ENCODE data around the gene TMEM116.
"Not testable (repeated sequence)": the region's sequence is repeated elsewhere in the genome, so short reads cannot be mapped to it uniquely, and the experiment has no call there.

The TMEM116 gene

DNA sequence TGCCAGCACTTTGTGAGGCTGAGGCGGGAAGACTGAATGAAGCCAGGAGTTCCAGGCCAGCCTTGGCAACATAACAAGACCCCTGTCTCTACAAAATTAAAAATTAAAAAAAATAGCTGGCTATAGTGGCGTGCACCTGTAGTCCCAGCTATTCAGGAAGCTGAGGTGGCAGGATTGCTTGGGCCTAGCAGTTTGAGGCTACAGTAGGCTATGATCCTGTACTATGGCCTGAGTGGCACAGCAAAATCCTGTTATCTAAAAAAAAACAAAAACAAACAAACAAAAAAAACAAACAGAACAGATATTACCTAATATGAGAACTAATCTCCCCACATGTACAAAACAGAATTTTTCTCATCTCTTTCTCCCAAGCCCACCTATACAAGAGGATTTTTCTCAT is 15.7 kb downstream of the TMEM116 start:
- no peaks in the 10 kb centered on the region for H3K27me3 Mint-ChIP-seq
- no peaks in the 10 kb centered on the region for H3K36me3 Mint-ChIP-seq
- no peak overlapping the region for H3K4me3 Mint-ChIP-seq
- H3K4me1 Mint-ChIP-seq (ENCODE audit: low read depth), result peaks cover 90% of the 10 kb centered on the region
- peak overlapping the region; percentile 73 for H3K27ac Mint-ChIP-seq
- no peaks in the 10 kb centered on the region for H3K9me3 Mint-ChIP-seq (ENCODE audit: low read depth)

DNA sequence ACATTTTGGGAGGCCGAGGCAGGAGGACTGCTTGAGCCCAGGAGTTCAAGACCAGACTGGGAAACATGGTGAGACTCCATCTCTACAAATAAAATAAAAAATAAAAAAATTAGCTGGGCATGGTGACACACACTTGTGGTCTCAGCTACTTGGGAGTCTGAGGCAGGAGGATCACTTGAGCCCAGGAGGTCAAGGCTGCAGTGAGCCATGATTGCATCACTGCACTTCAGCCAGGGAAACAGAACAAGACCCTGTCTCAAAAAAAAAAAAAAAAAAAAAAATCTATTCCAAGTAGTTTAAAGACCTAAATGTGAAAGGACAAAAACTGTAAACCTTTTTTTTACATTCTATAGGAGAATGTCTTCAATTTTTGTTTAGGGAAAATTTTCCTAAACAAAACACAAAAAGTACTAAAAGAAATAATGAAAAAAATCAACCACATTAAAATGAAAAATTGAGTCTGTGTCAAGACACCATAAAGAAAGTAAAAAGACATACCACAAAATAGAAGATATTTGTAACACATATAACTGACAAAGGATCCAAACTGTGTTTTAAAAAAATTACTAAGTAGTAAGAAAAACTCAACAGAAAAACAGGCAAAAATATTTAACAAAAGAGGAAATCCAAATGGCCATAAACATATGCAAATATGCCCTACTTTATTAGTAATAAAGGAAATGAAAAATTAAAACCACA is 17.0 kb downstream of the TMEM116 start:
- H3K4me3 Mint-ChIP-seq, result no peak overlapping the region
- H3K27me3 Mint-ChIP-seq, result no peaks in the 10 kb centered on the region
- H3K27ac Mint-ChIP-seq, result peak overlapping the region; percentile 22
- H3K36me3 Mint-ChIP-seq, result no peaks in the 10 kb centered on the region
- H3K9me3 Mint-ChIP-seq (ENCODE audit: low read depth), result no peaks in the 10 kb centered on the region
- peaks cover 87% of the 10 kb centered on the region for H3K4me1 Mint-ChIP-seq (ENCODE audit: low read depth)

DNA sequence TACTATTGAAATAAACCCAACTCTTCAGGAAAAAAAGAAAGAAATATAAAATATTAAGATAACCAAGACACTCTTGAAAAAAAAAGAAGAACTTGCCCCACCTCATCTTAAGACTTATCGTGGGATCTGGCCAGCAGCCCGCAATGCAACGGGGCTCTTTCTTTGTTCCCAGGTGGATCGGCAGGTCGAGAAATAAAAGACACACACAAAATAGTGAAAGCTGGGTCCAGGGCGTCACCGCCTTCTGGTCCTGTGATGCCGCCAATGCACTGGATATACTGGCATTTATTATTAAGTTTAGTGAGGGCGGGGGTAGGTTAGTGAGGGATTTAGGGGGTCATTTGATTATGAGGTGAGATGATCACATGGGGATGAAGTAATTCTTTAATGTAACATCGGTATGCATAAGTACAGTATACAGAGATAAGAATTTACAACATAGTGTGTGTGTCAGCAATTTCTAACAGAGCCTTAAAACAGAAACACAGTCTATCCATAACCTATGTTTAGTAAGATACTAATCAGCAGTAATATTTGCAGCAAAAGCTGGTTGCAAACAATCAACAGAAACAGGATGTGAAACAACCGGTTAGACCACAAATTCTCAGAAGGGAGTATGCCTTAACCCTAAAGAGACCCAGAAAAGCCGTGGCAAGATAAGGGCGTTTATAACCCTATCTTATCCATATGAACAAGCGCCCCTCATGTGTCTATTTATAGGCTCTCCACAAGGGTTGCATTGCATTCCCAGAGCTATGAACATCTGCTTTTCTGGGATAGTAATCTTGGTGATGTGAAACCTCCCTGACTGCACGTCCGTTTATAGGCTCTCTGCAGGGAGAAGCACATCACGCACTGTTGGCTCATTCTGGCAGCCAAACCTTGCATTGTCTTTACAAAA is 18.5 kb downstream of the TMEM116 start:
- H3K27me3 Mint-ChIP-seq; H3K9me3 Mint-ChIP-seq (ENCODE audit: low read depth); H3K36me3 Mint-ChIP-seq: not testable (repeated sequence)
- peak overlapping the region; percentile 87 for H3K4me3 Mint-ChIP-seq
- H3K4me1 Mint-ChIP-seq (ENCODE audit: low read depth), result peaks cover 81% of the 10 kb centered on the region
- H3K27ac Mint-ChIP-seq, result peak overlapping the region; percentile 68

DNA sequence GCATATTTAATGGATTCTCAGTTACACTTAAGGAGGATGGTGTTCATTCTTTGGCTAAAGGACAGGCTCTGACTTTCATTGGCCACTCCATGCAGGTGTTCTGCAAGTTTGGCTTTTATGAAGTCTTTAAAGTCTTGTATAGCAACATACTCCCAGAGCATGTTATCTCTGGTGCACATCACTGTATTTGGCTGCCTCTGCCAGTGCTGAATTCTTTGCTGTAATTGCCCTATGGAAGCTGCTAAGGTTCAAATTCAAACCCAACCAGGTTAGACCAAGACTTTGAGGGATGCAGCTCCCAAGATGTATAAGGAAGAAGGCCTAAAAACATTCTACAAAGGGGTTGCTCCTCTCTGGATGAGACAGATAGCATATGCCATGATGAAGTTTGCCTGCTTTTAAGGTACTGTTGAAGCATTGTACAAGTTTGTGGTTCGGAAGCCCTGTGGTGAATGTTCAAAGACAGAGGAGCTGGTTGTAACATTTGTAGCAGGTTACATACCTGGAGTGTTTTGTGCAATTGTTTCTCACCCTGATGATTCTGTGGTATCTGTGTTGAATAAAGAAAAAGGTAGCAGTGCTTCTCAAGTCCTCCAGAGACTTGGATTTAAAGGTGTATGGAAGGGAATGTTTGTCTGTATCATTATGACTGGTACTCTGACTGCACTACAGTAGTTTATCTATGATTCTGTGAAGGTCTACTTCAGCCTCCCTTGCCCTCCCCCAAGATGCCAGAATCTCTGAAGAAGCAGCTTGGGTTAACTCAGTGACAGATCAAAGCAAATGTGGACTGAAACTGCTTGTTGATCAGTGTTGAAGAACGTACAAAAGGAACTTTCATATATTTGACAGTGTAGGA is 19.4 kb downstream of the TMEM116 start:
- H3K27me3 Mint-ChIP-seq, result no peaks in the 10 kb centered on the region
- no peaks in the 10 kb centered on the region for H3K36me3 Mint-ChIP-seq
- no peaks in the 10 kb centered on the region for H3K9me3 Mint-ChIP-seq (ENCODE audit: low read depth)
- H3K27ac Mint-ChIP-seq, result peak overlapping the region; percentile 68
- H3K4me3 Mint-ChIP-seq, result peak overlapping the region; percentile 87
- peaks cover 78% of the 10 kb centered on the region for H3K4me1 Mint-ChIP-seq (ENCODE audit: low read depth)

DNA sequence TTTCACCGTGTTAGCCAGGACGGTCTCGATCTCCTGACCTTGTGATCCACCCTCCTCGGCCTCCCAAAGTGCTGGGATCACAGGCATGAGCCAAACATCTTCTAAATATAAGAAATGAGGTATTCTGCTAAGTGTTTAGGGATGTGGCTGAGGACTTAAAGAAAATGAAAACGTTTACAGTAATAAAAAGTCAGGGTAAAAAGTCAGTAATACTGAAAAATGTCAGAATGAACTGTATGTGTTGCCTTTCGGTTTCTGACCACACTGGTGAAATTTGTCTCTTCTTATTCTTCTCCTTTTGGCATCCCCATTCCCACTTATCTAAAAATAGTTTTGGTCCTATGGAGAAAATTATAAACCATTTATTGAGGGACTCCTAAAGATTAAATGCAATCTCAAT is 20.5 kb downstream of the TMEM116 start:
- no peaks in the 10 kb centered on the region for H3K27me3 Mint-ChIP-seq
- peak overlapping the region; percentile 75 for H3K27ac Mint-ChIP-seq
- no peaks in the 10 kb centered on the region for H3K36me3 Mint-ChIP-seq
- no peaks in the 10 kb centered on the region for H3K9me3 Mint-ChIP-seq (ENCODE audit: low read depth)
- peak overlapping the region; percentile 44 for H3K4me3 Mint-ChIP-seq
- H3K4me1 Mint-ChIP-seq (ENCODE audit: low read depth), result peaks cover 68% of the 10 kb centered on the region

- Mint-ChIP-seq H3K27ac (peak overlapping the region; percentile 55), H3K27me3 (no peaks in the 10 kb centered on the region), H3K36me3 (no peaks in the 10 kb centered on the region), H3K4me1 (ENCODE audit: low read depth) (peaks cover 63% of the 10 kb centered on the region), H3K9me3 (ENCODE audit: low read depth) (no peaks in the 10 kb centered on the region), H3K4me3 (peak overlapping the region; percentile 13)
Measured at GRCh38 chr12:111991946-111992345, 21.0 kb downstream of the TMEM116 start.

DNA sequence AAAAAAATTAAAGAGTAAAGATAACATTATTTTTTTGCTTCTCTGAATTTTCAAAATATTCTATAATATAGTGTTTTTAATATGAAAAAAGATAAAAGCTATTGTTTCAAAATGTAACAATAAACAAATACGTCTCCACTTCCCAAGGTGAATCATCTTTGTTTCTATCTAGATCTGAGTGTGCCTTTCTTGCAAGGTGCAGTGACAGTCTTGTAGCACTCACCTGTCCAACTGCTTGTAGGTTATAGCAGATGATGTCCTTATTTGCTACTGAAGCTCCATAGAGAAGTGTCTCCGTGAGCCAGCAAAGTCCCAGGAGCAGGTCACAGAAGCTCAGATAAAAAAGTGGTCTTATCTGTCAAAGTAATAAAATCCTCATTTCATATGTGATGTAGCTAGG is 21.4 kb downstream of the TMEM116 start:
- H3K9me3 Mint-ChIP-seq (ENCODE audit: low read depth), result no peaks in the 10 kb centered on the region
- peaks cover 59% of the 10 kb centered on the region for H3K4me1 Mint-ChIP-seq (ENCODE audit: low read depth)
- H3K27me3 Mint-ChIP-seq, result no peaks in the 10 kb centered on the region
- H3K4me3 Mint-ChIP-seq, result peak overlapping the region; percentile 13
- H3K36me3 Mint-ChIP-seq, result no peaks in the 10 kb centered on the region
- H3K27ac Mint-ChIP-seq, result peak overlapping the region; percentile 55

- H3K27me3 Mint-ChIP-seq, result no peaks in the 10 kb centered on the region
- no peaks in the 10 kb centered on the region for H3K9me3 Mint-ChIP-seq (ENCODE audit: low read depth)
- H3K36me3 Mint-ChIP-seq, result peaks cover 7% of the 10 kb centered on the region
- no peak overlapping the region for H3K27ac Mint-ChIP-seq
- no peak overlapping the region for H3K4me3 Mint-ChIP-seq
- peaks cover 6% of the 10 kb centered on the region for H3K4me1 Mint-ChIP-seq (ENCODE audit: low read depth)
Measured at GRCh38 chr12:111984820-111985219, 28.1 kb downstream of the TMEM116 start.

- Mint-ChIP-seq H3K36me3 (peaks cover 7% of the 10 kb centered on the region), H3K4me3 (no peak overlapping the region), H3K9me3 (ENCODE audit: low read depth) (no peaks in the 10 kb centered on the region), H3K4me1 (ENCODE audit: low read depth) (peaks cover 9% of the 10 kb centered on the region), H3K27ac (peak overlapping the region; percentile 24), H3K27me3 (no peaks in the 10 kb centered on the region)
Measured at GRCh38 chr12:111981987-111982386, 31.0 kb downstream of the TMEM116 start.

- H3K9me3 Mint-ChIP-seq (ENCODE audit: low read depth), result no peaks in the 10 kb centered on the region
- no peaks in the 10 kb centered on the region for H3K27me3 Mint-ChIP-seq
- peaks cover 7% of the 10 kb centered on the region for H3K36me3 Mint-ChIP-seq
- peaks cover 16% of the 10 kb centered on the region for H3K4me1 Mint-ChIP-seq (ENCODE audit: low read depth)
- H3K4me3 Mint-ChIP-seq, result no peak overlapping the region
- no peak overlapping the region for H3K27ac Mint-ChIP-seq
Measured at GRCh38 chr12:111980598-111980997, 32.4 kb downstream of the TMEM116 start.

GRCh38 chr12:111978545-111978944 is 34.4 kb downstream of the TMEM116 start:
- H3K9me3 Mint-ChIP-seq (ENCODE audit: low read depth), result no peaks in the 10 kb centered on the region
- H3K36me3 Mint-ChIP-seq, result peaks cover 7% of the 10 kb centered on the region

GRCh38 chr12:111976860-111977259 is 36.1 kb downstream of the TMEM116 start:
- H3K9me3 Mint-ChIP-seq (ENCODE audit: low read depth), result no peaks in the 10 kb centered on the region
- no peak overlapping the region for H3K4me3 Mint-ChIP-seq
- H3K36me3 Mint-ChIP-seq, result peaks cover 7% of the 10 kb centered on the region
- no peak overlapping the region for H3K27ac Mint-ChIP-seq
- H3K27me3 Mint-ChIP-seq, result no peaks in the 10 kb centered on the region
- peaks cover 19% of the 10 kb centered on the region for H3K4me1 Mint-ChIP-seq (ENCODE audit: low read depth)

More at GRCh38 chr12:111978545-111978944, 34.4 kb downstream of the TMEM116 start:
- Mint-ChIP-seq H3K4me3 (no peak overlapping the region), H3K4me1 (ENCODE audit: low read depth) (peaks cover 17% of the 10 kb centered on the region), H3K27ac (peak overlapping the region; percentile 24), H3K27me3 (no peaks in the 10 kb centered on the region)

GRCh38 chr12:111976291-111976690 is 36.7 kb downstream of the TMEM116 start:
- Mint-ChIP-seq H3K9me3 (ENCODE audit: low read depth) (no peaks in the 10 kb centered on the region), H3K27me3 (no peaks in the 10 kb centered on the region), H3K4me3 (no peak overlapping the region), H3K4me1 (ENCODE audit: low read depth) (peaks cover 19% of the 10 kb centered on the region), H3K36me3 (peaks cover 5% of the 10 kb centered on the region), H3K27ac (peak overlapping the region; percentile 25)

- Mint-ChIP-seq H3K4me3 (no peak overlapping the region), H3K4me1 (ENCODE audit: low read depth) (peaks cover 19% of the 10 kb centered on the region), H3K27ac (no peak overlapping the region), H3K36me3 (peaks cover 6% of the 10 kb centered on the region), H3K9me3 (ENCODE audit: low read depth) (no peaks in the 10 kb centered on the region), H3K27me3 (no peaks in the 10 kb centered on the region)
Measured at GRCh38 chr12:111975161-111975931, 37.6 kb downstream of the TMEM116 start.

Measured in activated naive CD8-positive, alpha-beta T cell (primary cell).